A549 (cell line): ENCODE results near the gene CADM2. TPM values are rescaled to one million over a fixed set of nuclear protein-coding genes. Genes with fewer than 3 reads are reported as not detected.
"Not testable (repeated sequence)": the region's sequence is repeated elsewhere in the genome, so short reads cannot be mapped to it uniquely, and the experiment has no call there.

Source experiments
- ATAC-seq, 2 experiments: fragments of 200-7000 bp in 1 of 2; fragments of >200 bp in 1 of 2; cut with Nextera tagmentation in 1 of 2; cut with Tn5 transposase in 1 of 2; 3 replicates each; pipeline versions ENCODE4 v1.8.0 to v1.9.1; 2018 to 2020; ENCODE audit warnings: mild to moderate bottlenecking in 1 of 2, moderate library complexity in 1 of 2
- CTCF ChIA-PET: fragments of 300-600 bp; sonication (Branson Sonifier 250); formaldehyde crosslinking; extraction: SDS; loops from one replicate; lab custom pipeline; 2021; ENCODE audit warnings: antibody characterized with exemption, inconsistent platforms; lab: Yijun Ruan, JAX
- POLR2A ChIA-PET: fragments of 350-600 bp; formaldehyde crosslinking; extraction: SDS; loops from one replicate; lab custom pipeline; 2021; ENCODE audit warnings: antibody characterized with exemption, inconsistent platforms; lab: Yijun Ruan, JAX
- DNase-seq, 2 experiments: peaks; one replicate each; pipeline versions ENCODE4 v3.0.0 to v3.0.0-alpha.2; 2011 to 2016; ENCODE audit warnings: low read depth in 1 of 2, low spot score in 1 of 2
- FAIRE-seq: peaks from 2 replicates; lab custom pipeline; 2011; peaks lifted over from hg19 to GRCh38; lab: Jason Lieb, UNC
- H3K27ac ChIP-seq, 2 experiments: fragments of >200 bp; sonication (Bioruptor Twin); formaldehyde crosslinking; 3 replicates each; pipeline ENCODE4 v1.5.1; 2016 to 2017
- H3K4me1 ChIP-seq: fragments of >200 bp; sonication (Bioruptor Twin); formaldehyde crosslinking; 3 replicates; pipeline ENCODE4 v1.6.1; 2016
- H3K4me2 ChIP-seq: fragments of >200 bp; sonication (Bioruptor Twin); formaldehyde crosslinking; 3 replicates; pipeline ENCODE4 v1.6.1; 2016
- H3K4me3 ChIP-seq: fragments of >200 bp; sonication (Bioruptor Twin); formaldehyde crosslinking; 3 replicates; pipeline ENCODE4 v1.5.1; 2016
- H3K9me3 ChIP-seq: fragments of >200 bp; sonication (Bioruptor Twin); formaldehyde crosslinking; 3 replicates; pipeline ENCODE4 v1.6.1; 2016
- CBX2 ChIP-seq: fragments of 200-600 bp; sonication (generic); IDR thresholded peaks from 2 replicates; pipeline ENCODE4 v1.6.1; 2016; ENCODE audit warnings: low read depth, mild to moderate bottlenecking, borderline replicate concordance
- CBX8 ChIP-seq: fragments of 200-600 bp; sonication (generic); IDR thresholded peaks from 2 replicates; pipeline ENCODE4 v1.6.1; 2016
- EP300 ChIP-seq, 2 experiments: fragments of >200 bp; sonication (Bioruptor Twin); formaldehyde crosslinking; IDR thresholded peaks; 2 replicates in 1 of 2; 3 replicates in 1 of 2; pipeline ENCODE4 v1.6.1; 2016 to 2017
- FOSB ChIP-seq: fragments of 250-450 bp; sonication (Bioruptor Pico); IDR thresholded peaks from 2 replicates; pipeline ENCODE4 v1.5.0; 2020; ENCODE audit warnings: mild to moderate bottlenecking, moderate library complexity
- FOSL2 ChIP-seq, 2 experiments: fragments of 450-650 bp in 1 of 2; fragments of >200 bp in 1 of 2; sonication (Bioruptor Twin) in 1 of 2; formaldehyde crosslinking; IDR thresholded peaks; 2 replicates each; pipeline versions ENCODE4 v1.5.0 to v1.6.1; 2016 to 2020; ENCODE audit warnings: mild to moderate bottlenecking in 1 of 2, moderate library complexity in 1 of 2
- HEYL ChIP-seq: fragments of 250-450 bp; sonication (Bioruptor Pico); IDR thresholded peaks from 2 replicates; pipeline ENCODE4 v1.8.0; 2021; ENCODE audit warnings: mild to moderate bottlenecking, moderate library complexity
- HOXA7 ChIP-seq: fragments of 250-450 bp; sonication (Bioruptor Pico); IDR thresholded peaks from 2 replicates; pipeline ENCODE4 v1.5.0; 2020; ENCODE audit warnings: mild to moderate bottlenecking, moderate library complexity
- JUNB ChIP-seq: fragments of >200 bp; sonication (Bioruptor Twin); formaldehyde crosslinking; IDR thresholded peaks from 2 replicates; pipeline ENCODE4 v1.6.1; 2016
- KDM5A ChIP-seq: fragments of 200-600 bp; sonication (generic); IDR thresholded peaks from 2 replicates; pipeline ENCODE4 v1.6.1; 2016; ENCODE audit warnings: antibody characterized with exemption, mild to moderate bottlenecking
- MAFK ChIP-seq: fragments of 450-650 bp; IDR thresholded peaks from 2 replicates; pipeline ENCODE4 v1.6.1; 2014; ENCODE audit not compliant: partially characterized antibody
- MYC ChIP-seq: IDR thresholded peaks from 2 replicates; pipeline ENCODE4 v1.6.1; 2012; ENCODE audit warnings: mild to moderate bottlenecking, inconsistent platforms, low read length, improper control_type of control experiment, borderline replicate concordance
- NPAS2 ChIP-seq: fragments of 250-450 bp; sonication (Bioruptor Pico); IDR thresholded peaks from 2 replicates; pipeline ENCODE4 v1.8.0; 2022; ENCODE audit warnings: mild to moderate bottlenecking, moderate library complexity, borderline replicate concordance
- NR3C1 ChIP-seq: fragments of >200 bp; sonication (Bioruptor Twin); formaldehyde crosslinking; IDR thresholded peaks from 3 replicates; pipeline ENCODE4 v1.6.1; 2017
- RNF2 ChIP-seq: fragments of 200-600 bp; sonication (generic); IDR thresholded peaks from 2 replicates; pipeline ENCODE4 v1.6.1; 2016; ENCODE audit warnings: low read depth, mild to moderate bottlenecking, antibody characterized with exemption, moderate library complexity, borderline replicate concordance
- ZC3H11A ChIP-seq: fragments of 450-650 bp; IDR thresholded peaks from 2 replicates; pipeline ENCODE4 v1.6.1; 2014; ENCODE audit warnings: antibody characterized with exemption, mild to moderate bottlenecking
- ZSCAN20 ChIP-seq: fragments of 250-450 bp; sonication (Bioruptor Pico); IDR thresholded peaks from 2 replicates; pipeline ENCODE4 v1.8.0; 2022; ENCODE audit warnings: mild to moderate bottlenecking, moderate library complexity
- WGBS: methylation state at CpG from one replicate; pipeline ENCODE4 v1.1.6; 2017; ENCODE audit errors: missing lambda C conversion rate; 5-methylcytosine and 5-hydroxymethylcytosine counted together
- polyA plus RNA-seq, 4 experiments: library from polyadenylated mRNA; depleted of rRNA in 3 of 4; stranded (reverse); fragments of >200 nt; fragmentation: RNase III in 1 of 4; extraction: RNeasy Plus Mini Kit Qiagen cat#74134 plus additional on column Dnase treatment in 1 of 4; gene quantifications; 2 replicates in 3 of 4; 3 replicates in 1 of 4; pipeline ENCODE4 v1.2.3, GENCODE V29; 2011 to 2017
- TF ChIP-seq, protein P1 (sequence below): IDR thresholded peaks from 2 replicates; pipeline ENCODE4 v1.6.1; 2012
- TF ChIP-seq, protein P2 (sequence below): fragments of >200 bp; sonication (Bioruptor Twin); formaldehyde crosslinking; IDR thresholded peaks from 2 replicates; pipeline ENCODE4 v1.6.1; 2016
- TF ChIP-seq, protein P3 (sequence below): fragments of >200 bp; sonication (Bioruptor Twin); formaldehyde crosslinking; IDR thresholded peaks from 3 replicates; pipeline ENCODE4 v1.6.1; 2016
- TF ChIP-seq, protein P4 (sequence below): fragments of 150-350 bp; IDR thresholded peaks from 2 replicates; pipeline ENCODE4 v1.6.1; 2014; ENCODE audit warnings: low read depth, mild to moderate bottlenecking, low read length

The CADM2 gene
- polyA plus RNA-seq, 2 of the 4 experiments (the other 2 are of a cell fraction): 0.05 to 0.71 TPM

DNA sequence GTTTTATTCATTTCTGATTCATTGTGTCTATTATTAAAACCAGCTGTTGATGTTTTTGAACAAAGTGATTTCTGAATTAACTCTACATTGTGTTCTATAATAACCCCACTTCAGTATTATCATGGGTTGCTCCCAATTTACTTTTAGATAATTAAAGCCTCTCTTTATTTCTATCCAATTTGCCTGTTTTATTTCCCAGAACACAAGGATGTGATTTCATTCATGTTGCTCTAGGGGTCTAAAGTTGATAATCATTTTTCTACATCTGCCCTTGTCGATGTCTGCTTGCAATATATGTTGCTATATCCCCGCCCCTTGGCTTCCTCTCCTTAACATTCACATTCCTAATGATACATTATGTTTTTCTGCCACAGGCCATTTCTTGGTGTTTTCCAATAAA, 747.3 kb downstream of the CADM2 start:
- no peak for FAIRE-seq
- POLR2A ChIA-PET: no interaction called here
- no peak overlapping the region for H3K4me2 ChIP-seq
- no peaks in the 10 kb centered on the region for H3K4me1 ChIP-seq
- DNase-seq: no peak
- H3K4me3 ChIP-seq: no peak overlapping the region
- TF ChIP-seq ZC3H11A: no peak
- TF ChIP-seq, protein P1, sequence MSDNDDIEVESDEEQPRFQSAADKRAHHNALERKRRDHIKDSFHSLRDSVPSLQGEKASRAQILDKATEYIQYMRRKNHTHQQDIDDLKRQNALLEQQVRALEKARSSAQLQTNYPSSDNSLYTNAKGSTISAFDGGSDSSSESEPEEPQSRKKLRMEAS: no peak
- TF ChIP-seq NR3C1: no peak
- TF ChIP-seq RNF2: no peak
- TF ChIP-seq, protein P2, sequence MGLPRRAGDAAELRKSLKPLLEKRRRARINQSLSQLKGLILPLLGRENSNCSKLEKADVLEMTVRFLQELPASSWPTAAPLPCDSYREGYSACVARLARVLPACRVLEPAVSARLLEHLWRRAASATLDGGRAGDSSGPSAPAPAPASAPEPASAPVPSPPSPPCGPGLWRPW: no peak
- no peak for TF ChIP-seq JUNB
- TF ChIP-seq, protein P3, sequence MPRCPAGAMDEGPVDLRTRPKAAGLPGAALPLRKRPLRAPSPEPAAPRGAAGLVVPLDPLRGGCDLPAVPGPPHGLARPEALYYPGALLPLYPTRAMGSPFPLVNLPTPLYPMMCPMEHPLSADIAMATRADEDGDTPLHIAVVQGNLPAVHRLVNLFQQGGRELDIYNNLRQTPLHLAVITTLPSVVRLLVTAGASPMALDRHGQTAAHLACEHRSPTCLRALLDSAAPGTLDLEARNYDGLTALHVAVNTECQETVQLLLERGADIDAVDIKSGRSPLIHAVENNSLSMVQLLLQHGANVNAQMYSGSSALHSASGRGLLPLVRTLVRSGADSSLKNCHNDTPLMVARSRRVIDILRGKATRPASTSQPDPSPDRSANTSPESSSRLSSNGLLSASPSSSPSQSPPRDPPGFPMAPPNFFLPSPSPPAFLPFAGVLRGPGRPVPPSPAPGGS: no peak
- TF ChIP-seq FOSB (CRISPR knock-in tag): no peak
- no peak for TF ChIP-seq NPAS2
- CTCF ChIA-PET: no interaction called here
- no peak overlapping the region for H3K27ac ChIP-seq
- no peak for ATAC-seq
- H3K9me3 ChIP-seq: no peaks in the 10 kb centered on the region
- WGBS: 41% methylated on average over 2 of the region's 2 CpGs

DNA sequence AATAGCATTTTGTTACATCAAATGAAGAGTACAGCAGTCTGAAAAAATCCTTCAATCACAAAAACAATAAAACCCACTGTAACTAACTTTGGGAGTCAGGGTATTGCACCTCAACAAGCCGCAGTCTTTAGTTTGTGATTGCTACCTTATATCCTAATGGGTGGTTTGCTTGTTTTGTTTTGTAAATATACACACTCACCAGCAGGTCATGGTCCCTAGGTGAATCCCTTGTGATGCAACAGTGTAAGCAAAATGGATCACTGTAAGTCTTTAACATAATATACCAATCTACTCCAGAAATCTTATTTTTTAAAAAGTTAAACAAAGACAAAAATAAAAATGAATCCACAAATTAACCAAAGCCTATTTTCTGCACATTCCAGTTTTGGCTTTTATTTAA, 749.5 kb downstream of the CADM2 start:
- FAIRE-seq, H3K4me1 ChIP-seq, H3K4me2 ChIP-seq, H3K27ac ChIP-seq, CTCF ChIA-PET, H3K4me3 ChIP-seq, POLR2A ChIA-PET, H3K9me3 ChIP-seq, ATAC-seq, DNase-seq: not testable (repeated sequence)
- 37% methylated on average over 1 of the region's 1 CpG for WGBS

DNA sequence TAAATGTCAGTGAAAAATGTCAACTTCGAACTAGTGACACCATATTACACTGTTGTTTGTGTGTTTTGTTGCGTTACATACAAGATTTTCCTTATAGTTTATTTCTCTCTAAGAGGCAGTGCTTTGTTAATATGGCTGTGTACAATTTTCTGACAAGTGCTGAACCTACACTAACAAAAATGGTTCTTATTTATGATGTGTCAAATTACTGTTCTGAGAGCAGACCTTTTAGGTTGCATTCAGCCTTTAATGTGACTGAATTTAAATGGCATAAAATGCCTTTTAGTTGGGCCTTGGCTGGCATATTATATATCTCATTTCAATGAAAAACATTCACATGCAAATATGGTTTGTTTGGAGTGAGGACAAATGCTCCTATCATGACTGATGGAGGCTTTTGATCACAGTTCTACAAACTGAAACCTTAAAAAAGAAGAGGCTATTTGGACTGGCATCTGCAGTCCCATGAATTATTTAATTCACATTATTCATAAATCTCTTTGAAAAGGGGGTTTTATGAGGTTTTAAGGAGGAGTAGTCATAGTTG, 750.6 kb downstream of the CADM2 start:
- H3K4me1 ChIP-seq: no peaks in the 10 kb centered on the region
- no peak overlapping the region for H3K4me2 ChIP-seq
- H3K27ac ChIP-seq: no peak overlapping the region
- DNase-seq (no peak), ATAC-seq (no peak), FAIRE-seq (no peak)
- no peaks in the 10 kb centered on the region for H3K9me3 ChIP-seq
- WGBS: 26% methylated on average over 2 of the region's 2 CpGs
- ChIA-PET CTCF (no interaction called here), POLR2A (no interaction called here)
- TF ChIP-seq MAFK: no peak
- no peak for TF ChIP-seq MYC
- TF ChIP-seq EP300 (IDR thresholded peaks at IDR 0.05): no peak
- TF ChIP-seq NPAS2: no peak
- TF ChIP-seq, protein P4, sequence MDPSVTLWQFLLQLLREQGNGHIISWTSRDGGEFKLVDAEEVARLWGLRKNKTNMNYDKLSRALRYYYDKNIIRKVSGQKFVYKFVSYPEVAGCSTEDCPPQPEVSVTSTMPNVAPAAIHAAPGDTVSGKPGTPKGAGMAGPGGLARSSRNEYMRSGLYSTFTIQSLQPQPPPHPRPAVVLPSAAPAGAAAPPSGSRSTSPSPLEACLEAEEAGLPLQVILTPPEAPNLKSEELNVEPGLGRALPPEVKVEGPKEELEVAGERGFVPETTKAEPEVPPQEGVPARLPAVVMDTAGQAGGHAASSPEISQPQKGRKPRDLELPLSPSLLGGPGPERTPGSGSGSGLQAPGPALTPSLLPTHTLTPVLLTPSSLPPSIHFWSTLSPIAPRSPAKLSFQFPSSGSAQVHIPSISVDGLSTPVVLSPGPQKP: no peak
- TF ChIP-seq ZSCAN20 (CRISPR knock-in tag): no peak
- TF ChIP-seq CBX2: no peak
- TF ChIP-seq RNF2: no peak
- no peak for TF ChIP-seq HOXA7 (CRISPR knock-in tag)
- TF ChIP-seq ZC3H11A: no peak
- TF ChIP-seq CBX8: no peak
- no peak for TF ChIP-seq FOSL2 (IDR thresholded peaks at IDR 0.05)
- no peak for TF ChIP-seq FOSL2 (CRISPR knock-in tag; IDR thresholded peaks at IDR 0.05)
- no peak for TF ChIP-seq HEYL (CRISPR knock-in tag)
- no peak for TF ChIP-seq KDM5A
- H3K4me3 ChIP-seq: no peak overlapping the region
